Head of caudate nucleus (tissue), 42 donors: ENCODE measurements around the gene PFAS.
"Not testable (repeated sequence)": the region's sequence is repeated elsewhere in the genome, so short reads cannot be mapped to it uniquely, and the experiment has no call there.

Experiments
- DNase-seq, 42 donors: peaks; one replicate each; pipeline versions ENCODE4 v3.0.0 to v3.0.0-alpha.2; 2020 to 2021; ENCODE audit warnings: mixed read lengths in 7 of 42
- intact Hi-C: fragments of 100-400 bp; cut with DNase I; formaldehyde crosslinking; loops from one replicate; pipeline ENCODE4 v1.15.0; 2022

The PFAS gene, protein sequence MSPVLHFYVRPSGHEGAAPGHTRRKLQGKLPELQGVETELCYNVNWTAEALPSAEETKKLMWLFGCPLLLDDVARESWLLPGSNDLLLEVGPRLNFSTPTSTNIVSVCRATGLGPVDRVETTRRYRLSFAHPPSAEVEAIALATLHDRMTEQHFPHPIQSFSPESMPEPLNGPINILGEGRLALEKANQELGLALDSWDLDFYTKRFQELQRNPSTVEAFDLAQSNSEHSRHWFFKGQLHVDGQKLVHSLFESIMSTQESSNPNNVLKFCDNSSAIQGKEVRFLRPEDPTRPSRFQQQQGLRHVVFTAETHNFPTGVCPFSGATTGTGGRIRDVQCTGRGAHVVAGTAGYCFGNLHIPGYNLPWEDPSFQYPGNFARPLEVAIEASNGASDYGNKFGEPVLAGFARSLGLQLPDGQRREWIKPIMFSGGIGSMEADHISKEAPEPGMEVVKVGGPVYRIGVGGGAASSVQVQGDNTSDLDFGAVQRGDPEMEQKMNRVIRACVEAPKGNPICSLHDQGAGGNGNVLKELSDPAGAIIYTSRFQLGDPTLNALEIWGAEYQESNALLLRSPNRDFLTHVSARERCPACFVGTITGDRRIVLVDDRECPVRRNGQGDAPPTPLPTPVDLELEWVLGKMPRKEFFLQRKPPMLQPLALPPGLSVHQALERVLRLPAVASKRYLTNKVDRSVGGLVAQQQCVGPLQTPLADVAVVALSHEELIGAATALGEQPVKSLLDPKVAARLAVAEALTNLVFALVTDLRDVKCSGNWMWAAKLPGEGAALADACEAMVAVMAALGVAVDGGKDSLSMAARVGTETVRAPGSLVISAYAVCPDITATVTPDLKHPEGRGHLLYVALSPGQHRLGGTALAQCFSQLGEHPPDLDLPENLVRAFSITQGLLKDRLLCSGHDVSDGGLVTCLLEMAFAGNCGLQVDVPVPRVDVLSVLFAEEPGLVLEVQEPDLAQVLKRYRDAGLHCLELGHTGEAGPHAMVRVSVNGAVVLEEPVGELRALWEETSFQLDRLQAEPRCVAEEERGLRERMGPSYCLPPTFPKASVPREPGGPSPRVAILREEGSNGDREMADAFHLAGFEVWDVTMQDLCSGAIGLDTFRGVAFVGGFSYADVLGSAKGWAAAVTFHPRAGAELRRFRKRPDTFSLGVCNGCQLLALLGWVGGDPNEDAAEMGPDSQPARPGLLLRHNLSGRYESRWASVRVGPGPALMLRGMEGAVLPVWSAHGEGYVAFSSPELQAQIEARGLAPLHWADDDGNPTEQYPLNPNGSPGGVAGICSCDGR (N-terminal part only)

DNA sequence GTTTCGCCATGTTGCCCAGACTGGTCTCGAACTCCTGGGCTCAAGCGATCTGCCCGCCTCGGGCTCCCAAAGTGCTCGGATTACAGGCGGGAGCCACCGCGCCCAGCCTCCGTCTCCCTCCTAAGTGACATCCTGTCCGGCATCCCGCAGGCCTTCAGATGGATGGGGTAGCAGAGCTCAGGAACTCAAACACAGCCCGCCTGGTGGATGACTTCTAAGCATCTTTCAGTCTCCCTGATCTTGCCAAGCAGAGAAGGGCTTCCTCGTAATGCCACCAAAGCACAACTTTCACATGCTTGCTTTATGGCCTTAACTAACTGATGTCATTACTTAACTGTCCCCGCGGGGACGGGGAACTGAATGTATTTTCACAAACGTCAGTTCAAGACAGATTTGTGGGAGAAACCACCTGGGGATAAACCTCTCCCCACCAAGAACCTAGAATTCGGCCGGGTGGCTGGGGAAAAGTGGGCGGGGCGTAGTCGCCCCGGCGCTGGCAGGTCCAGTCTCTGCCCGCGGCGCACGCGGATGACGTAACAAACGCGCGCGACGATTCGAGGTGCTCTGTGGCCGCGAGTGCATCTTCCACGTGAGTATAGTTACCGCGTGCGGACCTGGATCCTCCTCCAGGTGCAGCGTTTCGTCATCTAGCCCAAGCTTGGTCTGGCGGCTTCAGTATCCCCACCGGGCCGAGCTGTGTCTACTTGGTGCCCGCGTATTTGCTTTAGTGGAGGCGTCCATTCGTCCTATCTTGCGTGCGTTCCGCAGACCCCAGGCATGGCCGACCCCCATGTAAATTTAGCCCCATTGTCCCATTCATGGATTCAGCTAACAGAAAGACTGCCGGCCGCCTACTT, at the start of gene PFAS:
Gene PFAS, plus strand, starts transcription at position 539 of the 857 bp plus-strand sequence. CDS start 4,649 bp downstream, outside the sequence.
- DNase-seq = peak; percentile 88 to 99 (median 95)
- intact Hi-C loops = loop anchor here (5.0 kb wide), 1 partner anchor 38 kb away; the partner anchor contains the start of gene RANGRF

DNA sequence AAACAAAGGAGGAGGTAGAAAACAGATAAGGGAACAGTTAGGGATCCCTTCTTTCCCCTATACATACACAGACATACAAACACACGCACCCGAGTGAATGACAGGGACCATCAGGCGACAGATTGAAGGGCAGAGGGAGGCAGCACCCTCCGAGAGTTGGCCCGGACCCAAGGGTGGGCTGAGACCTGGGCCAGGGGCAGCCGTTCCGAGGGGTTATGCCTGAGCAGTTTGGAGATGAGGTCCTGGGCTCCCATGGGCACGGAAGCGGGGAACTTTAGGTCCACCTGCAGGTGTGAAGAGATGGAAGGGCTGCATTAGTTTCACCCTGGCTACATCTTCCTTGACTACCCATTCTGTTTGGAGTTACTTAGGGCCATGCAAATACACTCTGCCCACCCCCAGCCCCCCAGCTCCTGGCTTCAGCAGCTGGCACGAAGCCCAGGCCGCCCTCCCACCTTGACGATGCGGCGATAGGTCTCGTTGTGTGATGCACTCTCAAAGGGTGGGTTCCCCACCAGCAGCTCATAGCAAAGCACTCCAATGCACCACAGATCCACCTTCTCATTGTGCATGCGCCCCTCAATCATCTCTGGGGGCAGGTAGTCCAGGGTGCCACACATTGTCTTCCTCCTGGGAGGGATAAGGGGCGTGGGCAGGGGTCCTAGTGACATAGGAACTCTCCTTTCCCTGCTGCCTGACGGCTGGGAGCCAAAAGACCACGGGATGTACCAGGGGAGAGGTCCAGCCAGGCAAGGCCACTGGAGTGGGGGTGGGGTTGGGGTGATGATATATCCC, 44.1 kb upstream of the PFAS start:
- no peak for DNase-seq
- intact Hi-C loops = no loop called here

DNA sequence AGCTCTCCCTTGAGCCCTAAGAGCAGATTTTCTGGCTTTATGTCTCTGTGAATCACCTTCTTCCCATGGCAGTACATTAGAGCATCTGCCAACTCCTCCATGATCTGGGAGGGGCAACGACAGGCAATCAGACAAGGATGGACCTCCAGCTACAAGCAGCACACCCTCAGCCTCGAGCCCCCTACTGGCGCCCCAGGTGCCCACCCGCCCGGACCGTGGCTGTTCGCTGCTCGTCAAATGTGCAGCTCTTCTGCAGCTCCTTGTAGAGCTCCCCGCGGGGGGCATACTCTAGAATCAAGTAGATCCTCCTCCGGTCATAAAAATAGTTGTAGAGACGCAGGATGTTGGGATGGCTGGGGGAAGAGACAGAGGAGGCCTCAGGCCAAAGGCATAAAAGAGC, 42.6 kb upstream of the PFAS start:
- DNase-seq = no peak
- intact Hi-C loops = no loop called here

DNA sequence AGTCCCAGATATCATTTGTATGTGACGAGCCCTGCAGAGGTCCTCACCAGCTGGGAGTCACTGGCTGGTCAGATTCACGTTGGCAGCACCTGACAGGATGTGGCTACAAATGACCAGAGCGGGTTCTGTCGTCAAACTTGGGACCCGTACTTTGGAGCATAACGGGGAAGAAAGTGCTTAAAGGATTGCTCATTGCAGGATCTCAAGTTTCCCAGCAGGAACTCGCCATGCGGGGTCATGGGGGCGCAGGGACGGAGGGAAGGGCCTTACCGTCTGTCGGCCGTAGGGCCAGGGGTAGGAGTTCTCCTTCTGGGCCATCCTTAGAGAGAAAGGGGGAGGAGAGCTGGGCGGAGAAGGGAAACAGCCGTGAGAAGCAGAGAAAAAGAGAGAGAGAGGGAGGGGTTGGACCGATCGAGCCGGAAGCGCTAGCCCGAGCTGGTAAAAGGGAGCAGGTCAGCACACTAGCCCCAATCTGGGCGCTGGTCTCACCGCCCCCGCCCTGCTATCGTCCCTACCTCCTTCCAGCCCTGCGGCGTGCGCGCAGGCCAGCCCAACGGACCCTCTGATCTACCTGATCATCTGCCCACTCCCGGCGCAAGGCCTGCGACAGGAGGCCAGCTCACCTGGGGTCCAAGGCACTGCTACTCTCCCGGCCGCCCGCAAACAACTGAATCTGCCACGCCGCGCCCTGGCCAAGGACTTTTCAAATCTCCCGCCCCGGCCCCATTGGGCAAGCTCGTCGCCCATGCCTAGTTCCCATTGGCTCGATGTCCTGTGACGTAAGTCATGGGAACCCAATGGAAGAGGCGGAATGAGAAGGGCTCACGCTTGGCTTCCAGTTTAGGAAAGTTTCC, 39.0 kb upstream of the PFAS start, which contains the start of gene AURKB:
Gene AURKB, minus strand, starts transcription at position 669 of the 854 bp plus-strand sequence. Its CDS starts 351 bp downstream, at position 318.
- DNase-seq = peak; percentile 89 to 98 (median 95)
- intact Hi-C loops = no loop called here

DNA sequence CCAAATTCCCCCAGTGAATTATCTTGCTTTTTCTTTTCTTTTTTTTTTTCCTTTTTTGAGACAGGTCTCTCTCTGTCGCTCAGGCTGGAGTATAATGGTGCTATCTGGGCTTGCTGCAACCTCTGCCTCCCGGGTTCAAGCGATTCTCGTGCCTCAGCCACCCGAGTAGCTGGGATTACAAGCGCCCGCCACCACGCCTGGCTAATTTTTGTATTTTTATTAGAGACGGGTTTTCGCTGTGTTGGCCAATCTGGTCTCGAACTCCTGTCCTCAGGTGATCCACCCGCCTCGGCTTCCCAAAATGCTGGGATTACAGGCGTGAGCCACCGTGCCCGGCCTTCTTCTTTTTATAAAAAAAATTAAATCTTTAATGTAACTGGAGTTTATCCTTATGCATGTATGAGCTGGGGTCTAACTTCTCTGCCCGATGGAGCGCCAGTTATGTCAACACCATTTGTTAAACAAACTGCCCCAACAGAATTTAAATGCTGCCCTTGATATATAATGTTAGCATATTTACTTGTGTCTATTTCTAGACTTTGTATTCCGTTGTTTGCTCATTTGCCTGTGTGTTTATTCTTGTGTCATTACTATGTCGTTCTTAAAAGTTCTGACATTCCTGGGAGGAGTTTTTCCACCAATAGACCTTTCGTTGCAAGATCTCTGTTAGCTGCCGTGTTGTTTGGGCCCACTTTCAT, 38.2 kb upstream of the PFAS start:
- intact Hi-C loops = no loop called here

DNA sequence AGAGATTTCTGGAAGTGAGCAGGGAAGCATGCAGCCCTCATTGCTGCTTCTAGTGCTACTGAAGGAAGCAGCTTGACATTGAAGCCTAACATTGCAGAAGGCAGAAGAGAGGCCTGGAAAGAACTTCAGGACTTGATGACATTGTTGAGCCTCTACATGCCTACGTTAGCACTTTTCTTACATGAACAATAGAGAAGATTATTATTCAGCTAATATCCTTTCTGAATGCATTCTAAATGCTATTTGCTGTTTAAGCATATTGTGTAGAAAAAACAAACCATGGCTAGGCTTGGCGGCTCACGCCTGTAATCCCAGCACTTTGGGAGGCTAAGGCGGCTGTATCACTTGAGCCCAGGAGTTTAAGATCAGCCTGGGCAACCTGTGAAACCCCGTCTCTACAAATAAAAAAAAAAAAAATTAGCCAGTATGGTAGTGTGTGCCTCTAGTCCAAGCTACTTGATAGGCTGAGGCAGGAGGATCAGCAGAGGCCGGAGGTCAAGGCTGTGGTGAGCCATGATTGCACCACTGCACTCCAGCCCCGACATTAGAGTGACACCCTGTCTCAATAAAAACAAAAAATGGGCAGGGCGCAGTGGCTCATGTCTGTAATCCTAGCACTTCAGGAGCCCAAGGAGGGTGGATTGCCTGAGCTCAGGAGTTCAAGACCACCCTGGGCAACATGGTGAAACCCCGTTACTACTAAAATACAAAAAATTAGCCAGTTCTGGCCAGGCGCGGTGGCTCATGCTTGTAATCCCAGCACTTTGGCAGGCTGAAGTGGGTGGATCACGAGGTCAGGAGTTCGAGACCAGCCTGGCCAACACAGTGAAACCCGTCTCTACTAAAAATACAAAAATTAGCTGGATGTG, 36.5 kb upstream of the PFAS start:
- DNase-seq = no peak
- intact Hi-C loops = no loop called here

More for the DNA sequence above, 38.2 kb upstream of the PFAS start:
- peak in 2 of 42 donors; percentile 10 to 20 for DNase-seq

DNA sequence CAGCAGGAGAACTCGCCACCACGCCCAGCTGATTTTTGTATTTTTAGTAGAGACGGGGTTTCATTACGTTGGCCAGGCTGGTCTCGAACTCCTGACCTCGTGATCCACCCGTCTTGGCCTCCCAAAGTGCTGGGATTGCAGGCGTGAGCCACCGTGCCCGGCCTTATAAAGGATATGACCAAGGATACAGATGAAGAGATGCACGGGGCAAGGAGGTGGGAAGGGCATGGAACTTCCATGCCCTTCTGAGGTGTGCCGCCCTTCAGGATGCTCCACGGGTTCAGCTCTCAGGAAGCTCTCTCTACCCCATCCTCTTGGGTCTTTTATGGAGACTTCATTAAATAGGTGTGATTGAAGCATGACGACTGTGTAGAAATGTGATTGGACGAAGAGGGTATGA, 35.1 kb upstream of the PFAS start:
- intact Hi-C loops, DNase-seq: not testable (repeated sequence)

DNA sequence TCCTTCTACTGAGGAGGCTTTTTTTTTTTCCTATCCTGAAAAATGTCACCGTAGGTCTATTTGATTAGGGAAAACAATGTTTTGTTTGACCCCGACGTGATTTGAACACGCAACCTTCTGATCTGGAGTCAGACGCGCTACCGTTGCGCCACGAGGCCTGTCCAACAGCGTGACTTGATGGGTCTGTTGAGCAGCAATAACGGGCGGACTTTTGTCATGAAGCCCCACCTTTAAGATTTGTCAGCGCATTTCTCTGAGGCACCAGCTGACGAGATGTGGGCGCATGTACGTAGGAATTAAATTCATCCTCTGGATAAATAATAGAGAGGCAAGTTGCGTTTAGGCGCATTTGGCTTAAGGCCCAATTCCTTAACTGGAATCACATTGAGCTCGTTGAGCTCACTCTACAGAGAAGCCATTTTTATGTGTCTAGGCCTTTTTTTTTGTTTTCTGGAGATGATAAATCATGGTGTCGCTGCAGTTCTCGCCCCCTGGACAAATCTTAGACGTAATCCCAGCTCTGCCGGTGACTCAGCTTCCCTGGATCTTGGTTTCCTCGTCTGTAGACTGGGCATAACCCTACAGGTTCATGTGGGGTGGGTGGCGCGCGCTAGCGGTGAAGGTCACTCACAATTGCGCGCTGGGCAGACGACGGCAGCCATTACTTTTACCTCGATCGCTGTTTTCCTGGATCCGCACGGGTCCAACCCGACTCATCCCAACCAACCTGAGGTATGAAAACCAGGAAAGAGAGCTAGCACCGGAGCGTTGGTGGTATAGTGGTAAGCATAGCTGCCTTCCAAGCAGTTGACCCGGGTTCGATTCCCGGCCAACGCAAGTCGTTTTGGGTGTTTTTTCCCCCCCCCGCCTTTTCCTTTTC, 28.1 kb upstream of the PFAS start:
- DNase-seq = peak; percentile 77 to 98 (median 94)
- intact Hi-C loops = loop anchor here (10.0 kb wide), 1 partner anchor 74 kb away; the partner anchor contains the start of gene SLC25A35

DNA sequence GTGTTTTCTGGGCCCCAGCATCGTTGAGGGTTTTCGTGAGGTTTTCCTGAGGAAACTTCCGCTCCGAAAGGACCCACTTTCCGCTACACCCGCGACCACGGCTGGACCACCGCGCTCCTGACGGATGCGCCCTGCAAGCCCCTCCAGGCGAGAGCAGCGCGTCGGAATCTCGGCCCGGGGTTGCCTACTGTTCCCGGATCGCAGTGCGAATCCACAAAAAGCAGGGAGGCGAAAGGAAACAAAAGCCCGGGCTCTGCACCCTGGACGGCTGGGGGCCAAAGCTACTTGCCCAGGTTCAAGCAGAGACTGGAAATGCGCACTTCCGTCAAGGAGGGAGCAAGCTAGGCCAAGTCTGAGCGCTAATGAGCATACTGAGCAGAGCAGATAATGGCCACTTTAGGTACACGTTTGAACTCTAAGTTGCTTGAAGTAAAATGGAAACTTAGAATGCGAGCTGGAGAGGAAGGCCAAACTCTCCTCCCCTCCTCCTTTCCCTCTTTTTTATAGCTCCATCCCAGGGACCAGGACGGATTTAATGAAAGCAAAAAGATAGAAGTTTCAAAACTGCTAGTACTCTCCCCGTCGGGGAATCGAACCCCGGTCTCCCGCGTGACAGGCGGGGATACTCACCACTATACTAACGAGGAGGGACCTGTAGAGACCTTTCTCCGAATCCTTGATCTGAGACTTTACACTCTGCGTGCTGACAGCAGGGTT, 27.3 kb upstream of the PFAS start:
- DNase-seq = peak; percentile 53 to 98 (median 91)
- intact Hi-C loops = loop anchor here (2.0 to 10.0 kb wide), 3 partner anchors 35 to 103 kb away; partner anchors contain the start of genes ALOXE3 and SLC25A35

DNA sequence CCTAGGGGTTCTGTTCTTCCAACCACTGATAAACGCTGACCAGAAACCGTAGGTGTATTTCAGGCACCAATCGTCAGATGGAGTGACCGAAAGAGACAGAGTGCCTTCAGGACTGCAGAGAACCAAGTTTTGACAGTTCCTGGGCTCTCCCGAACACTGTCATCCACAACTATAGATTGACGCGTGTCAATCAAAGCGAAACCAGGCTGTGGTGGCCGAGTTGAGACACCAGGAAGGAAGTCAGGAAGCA, 26.8 kb upstream of the PFAS start:
- intact Hi-C loops = loop anchor here (2.0 to 10.0 kb wide), 3 partner anchors 36 to 104 kb away; partner anchors contain the start of genes ALOXE3 and SLC25A35
- DNase-seq = no peak

DNA sequence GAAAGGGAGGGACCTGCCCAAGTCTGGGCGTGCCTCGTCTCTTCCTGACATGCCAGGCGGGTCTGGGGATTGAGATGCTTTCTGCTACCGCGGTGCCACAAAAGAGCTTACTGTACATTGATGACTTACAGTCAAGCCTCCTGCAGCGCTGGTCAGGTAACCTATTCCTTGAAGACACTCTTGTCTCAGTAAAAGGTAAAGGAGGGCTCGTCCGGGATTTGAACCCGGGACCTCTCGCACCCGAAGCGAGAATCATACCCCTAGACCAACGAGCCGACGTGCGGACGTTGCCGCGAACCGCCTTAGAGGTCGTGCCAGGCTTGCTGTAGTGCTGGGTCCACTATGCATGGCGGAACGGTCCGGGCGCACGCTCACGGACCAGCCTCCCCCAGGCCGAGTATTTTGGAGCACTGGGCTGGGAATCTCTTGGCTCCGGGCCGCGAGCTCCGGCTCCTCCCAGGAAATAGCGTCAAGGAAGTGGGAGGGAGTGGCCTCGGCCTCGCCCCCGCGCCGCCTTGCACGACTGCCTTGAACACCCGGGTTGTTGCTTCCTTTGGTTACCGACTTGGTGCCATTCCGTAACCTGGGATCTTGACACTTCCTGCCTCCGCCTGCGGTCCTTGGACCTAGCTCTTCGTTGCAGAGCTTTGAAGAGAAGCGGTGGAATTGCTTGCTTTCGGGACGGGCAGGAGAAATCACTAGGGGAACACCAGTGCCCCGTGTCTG, 26.3 kb upstream of the PFAS start:
- intact Hi-C loops = loop anchor here (2.0 to 10.0 kb wide), 3 partner anchors 36 to 104 kb away; partner anchors contain the start of genes ALOXE3 and SLC25A35
- peak; percentile 90 to 97 (median 94) for DNase-seq
